Large intestine (tissue), 12 donors: ENCODE data around the gene KRTAP13-1. TPM values are rescaled to one million over a fixed set of nuclear protein-coding genes. Genes with fewer than 3 reads are reported as not detected.

Experiments used
- DNase-seq, 2 donors: peaks; one replicate each; pipeline versions ENCODE4 v3.0.0 to v3.0.0-alpha.2; 2013
- H3K27ac ChIP-seq: one replicate; pipeline ENCODE4 v1.5.1; 2013; ENCODE audit warnings: low read length
- H3K27me3 ChIP-seq: 2 replicates; pipeline ENCODE4 v1.6.1; 2013; ENCODE audit warnings: low read length; ENCODE audit not compliant: control insufficient read depth, insufficient read depth
- H3K36me3 ChIP-seq: 2 replicates; pipeline ENCODE4 v1.6.1; 2013; ENCODE audit warnings: low read length; ENCODE audit not compliant: control insufficient read depth, insufficient read depth
- H3K4me1 ChIP-seq: one replicate; pipeline ENCODE4 v1.6.1; 2013; ENCODE audit warnings: low read length; ENCODE audit not compliant: control insufficient read depth, insufficient read depth
- H3K4me3 ChIP-seq: one replicate; pipeline ENCODE4 v1.5.1; 2013; ENCODE audit warnings: low read length
- H3K9me3 ChIP-seq: one replicate; pipeline ENCODE4 v1.6.1; 2013; ENCODE audit warnings: mild to moderate bottlenecking, low read depth, low read length, moderate library complexity; ENCODE audit not compliant: control insufficient read depth
- WGBS: methylation state at CpG from one replicate; pipeline ENCODE4 v1.1.5; 2013; ENCODE audit warnings: low lambda C conversion rate; ENCODE audit not compliant: insufficient coverage; 5-methylcytosine and 5-hydroxymethylcytosine counted together
- long read RNA-seq, 11 donors: transcript quantifications; one replicate each; lab custom pipeline, GENCODE V29; 2026
- polyA plus RNA-seq: library from polyadenylated mRNA; unstranded; fragments of 120-200 nt; gene quantifications from one replicate; pipeline ENCODE4 v1.2.1, GENCODE V29; 2013

Gene KRTAP13-1, protein sequence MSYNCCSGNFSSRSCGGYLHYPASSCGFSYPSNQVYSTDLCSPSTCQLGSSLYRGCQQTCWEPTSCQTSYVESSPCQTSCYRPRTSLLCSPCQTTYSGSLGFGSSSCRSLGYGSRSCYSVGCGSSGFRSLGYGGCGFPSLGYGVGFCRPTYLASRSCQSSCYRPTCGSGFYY
- polyA plus RNA-seq, result not detected
- long read RNA-seq, donor 1, result 0 reads
- long read RNA-seq, donor 2, result 0 reads
- long read RNA-seq, donor 3, result 0 reads
- long read RNA-seq, donor 4, result 0 reads
- long read RNA-seq, donor 5, result 0 reads
- long read RNA-seq, donor 6, result 0 reads
- long read RNA-seq, donor 7, result 0 reads
- long read RNA-seq, donor 8, result 0 reads
- long read RNA-seq, donor 9, result 0 reads
- long read RNA-seq, donor 10, result 0 reads
- long read RNA-seq, donor 11, result 0 reads

DNA sequence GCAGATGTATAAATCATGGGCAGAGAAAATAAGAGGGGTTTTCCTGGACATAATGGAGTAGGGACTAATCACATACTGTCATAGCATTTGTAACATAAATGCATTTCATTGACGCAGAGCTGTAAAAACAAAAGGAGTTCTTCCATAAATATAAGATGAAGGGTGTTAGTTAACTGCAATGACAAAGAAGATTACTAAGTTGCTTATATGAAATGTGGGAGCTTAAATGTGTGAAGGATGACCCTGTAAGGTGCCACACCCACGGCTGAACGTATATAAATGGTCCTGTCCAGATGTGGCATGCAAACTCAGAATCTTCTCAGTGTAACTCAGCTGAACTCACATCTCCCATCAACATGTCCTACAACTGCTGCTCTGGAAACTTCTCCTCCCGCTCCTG, at the start of gene KRTAP13-1:
Gene KRTAP13-1, plus strand, starts transcription at position 301 of the 400 bp plus-strand sequence. Its CDS starts 56 bp downstream, at position 357.
- Histone ChIP-seq H3K36me3 (no peaks in the 10 kb centered on the region), H3K27me3 (no peaks in the 10 kb centered on the region), H3K4me3 (no peak within 1 kb of the TSS), H3K9me3 (no peaks in the 10 kb centered on the region), H3K4me1 (no peaks in the 10 kb centered on the region), H3K27ac (no peak within 1 kb of the TSS)
- 86% methylated on average over 1 of the region's 4 CpGs for WGBS
- no peak for DNase-seq

DNA sequence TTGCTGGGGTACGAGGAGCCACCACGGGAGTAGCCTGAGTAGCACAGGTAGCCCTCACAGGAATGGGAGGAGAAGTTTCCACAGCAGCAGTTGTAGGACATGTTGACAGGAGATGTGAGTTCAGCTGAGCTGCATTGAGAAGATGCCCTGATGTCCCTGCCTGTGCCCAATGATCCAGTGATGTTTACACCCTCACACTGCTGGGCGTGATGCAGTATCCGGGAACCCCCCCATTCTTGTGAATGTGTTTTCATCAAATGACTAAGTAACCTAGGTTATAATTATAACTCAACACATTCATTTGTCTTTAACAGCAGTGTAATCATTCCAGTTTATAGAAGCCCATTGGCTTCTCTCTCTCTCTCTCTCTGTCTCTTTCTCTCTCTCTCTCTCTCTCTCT, 47.3 kb upstream of the KRTAP13-1 start, which contains the start of gene KRTAP23-1:
Gene KRTAP23-1, minus strand, starts transcription at position 101 of the 400 bp plus-strand sequence. Its CDS starts 0 bp downstream, at position 101.
- no peak for DNase-seq
- Histone ChIP-seq H3K27me3 (no peaks in the 10 kb centered on the region), H3K9me3 (no peaks in the 10 kb centered on the region), H3K27ac (no peak within 1 kb of the TSS), H3K36me3 (no peaks in the 10 kb centered on the region), H3K4me1 (no peaks in the 10 kb centered on the region), H3K4me3 (no peak within 1 kb of the TSS)
- WGBS, result no CpG with 5 or more reads among the region's 4 CpGs

DNA sequence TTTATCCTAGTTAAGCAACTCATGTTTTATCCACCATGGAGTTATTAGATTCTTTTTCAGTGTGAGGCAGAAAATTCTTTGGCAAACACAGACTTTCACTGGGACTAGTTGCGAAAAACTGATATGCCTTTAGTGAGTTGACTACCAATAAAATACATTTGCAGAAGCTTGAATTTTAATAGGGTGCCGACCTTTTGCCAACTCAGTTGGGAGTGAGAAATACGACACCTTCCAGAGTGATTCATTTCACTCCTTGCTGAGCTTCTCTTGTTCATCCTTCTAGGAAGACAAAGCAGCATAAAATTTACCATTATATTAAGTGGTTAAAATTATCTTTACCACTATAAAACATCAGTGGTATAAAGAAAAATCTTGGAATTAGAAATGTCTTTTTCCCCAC, 46.3 kb upstream of the KRTAP13-1 start:
- H3K27me3 ChIP-seq, result no peaks in the 10 kb centered on the region
- no peaks in the 10 kb centered on the region for H3K9me3 ChIP-seq
- no peaks in the 10 kb centered on the region for H3K36me3 ChIP-seq
- WGBS, result no CpG with 5 or more reads among the region's 3 CpGs
- H3K4me3 ChIP-seq, result no peak overlapping the region
- H3K4me1 ChIP-seq, result no peaks in the 10 kb centered on the region
- DNase-seq, result no peak
- no peak overlapping the region for H3K27ac ChIP-seq

DNA sequence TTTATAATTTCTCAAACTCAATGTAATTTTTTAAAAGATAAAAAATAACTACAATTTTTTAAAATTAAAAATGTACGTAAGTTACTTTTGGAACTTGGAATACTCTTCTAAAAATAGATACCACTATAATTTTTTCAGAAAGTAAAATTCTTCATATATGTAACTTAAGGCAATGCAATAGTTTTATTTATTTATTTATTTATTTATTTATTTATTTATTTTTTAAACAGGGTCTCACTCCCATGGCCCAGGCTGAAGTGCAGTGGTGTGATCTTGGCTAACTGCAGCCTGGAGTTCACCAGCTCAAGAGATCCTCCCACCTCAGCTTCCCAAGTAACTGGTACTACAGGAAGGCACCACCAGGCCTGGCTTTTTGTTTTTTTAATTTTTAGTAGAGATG, 44.3 kb upstream of the KRTAP13-1 start:
- Histone ChIP-seq H3K4me3 (no peak overlapping the region), H3K27ac (no peak overlapping the region), H3K4me1 (no peaks in the 10 kb centered on the region), H3K9me3 (no peaks in the 10 kb centered on the region), H3K36me3 (no peaks in the 10 kb centered on the region), H3K27me3 (no peaks in the 10 kb centered on the region)
- no peak for DNase-seq
- WGBS, result 100% methylated on average over 1 of the region's 1 CpG

DNA sequence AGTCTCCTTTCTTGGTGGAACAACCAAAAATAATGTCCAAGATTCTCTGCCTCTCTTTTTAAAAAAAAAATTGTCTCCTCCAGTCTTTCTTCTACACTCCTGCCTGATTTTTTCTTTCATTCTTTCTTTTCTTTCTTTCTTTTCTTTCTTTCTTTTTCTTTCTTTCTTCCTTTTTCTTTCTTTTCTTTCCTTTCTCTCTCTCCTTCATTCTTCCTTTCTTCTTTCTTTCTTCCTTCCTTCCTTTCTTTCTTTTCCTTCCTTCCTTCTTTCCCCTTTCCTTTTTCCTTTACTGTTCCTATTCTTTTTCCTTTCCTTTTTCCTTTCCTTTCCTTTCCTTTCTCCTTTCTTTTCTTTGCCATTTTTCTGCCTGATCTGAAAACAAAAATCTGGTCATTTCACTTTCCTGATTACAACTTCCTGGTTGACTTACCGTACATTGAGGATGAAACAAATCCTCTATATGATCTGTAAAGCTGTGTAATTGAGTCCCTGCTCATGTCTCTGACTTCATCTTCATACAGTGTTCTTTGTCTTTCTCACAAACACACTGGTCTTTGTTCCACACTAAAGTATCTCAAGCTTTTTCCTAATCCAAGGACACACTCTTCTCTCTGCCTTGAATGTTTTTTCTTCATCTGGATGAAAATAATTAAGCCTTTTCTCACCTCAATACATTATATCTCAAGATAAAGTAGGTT, 41.4 kb upstream of the KRTAP13-1 start:
- H3K27ac ChIP-seq, result no peak overlapping the region
- no peaks in the 10 kb centered on the region for H3K36me3 ChIP-seq
- no peaks in the 10 kb centered on the region for H3K27me3 ChIP-seq
- H3K9me3 ChIP-seq, result no peaks in the 10 kb centered on the region
- WGBS, result no CpG with 5 or more reads among the region's 1 CpG
- no peak overlapping the region for H3K4me3 ChIP-seq
- no peaks in the 10 kb centered on the region for H3K4me1 ChIP-seq
- no peak for DNase-seq

DNA sequence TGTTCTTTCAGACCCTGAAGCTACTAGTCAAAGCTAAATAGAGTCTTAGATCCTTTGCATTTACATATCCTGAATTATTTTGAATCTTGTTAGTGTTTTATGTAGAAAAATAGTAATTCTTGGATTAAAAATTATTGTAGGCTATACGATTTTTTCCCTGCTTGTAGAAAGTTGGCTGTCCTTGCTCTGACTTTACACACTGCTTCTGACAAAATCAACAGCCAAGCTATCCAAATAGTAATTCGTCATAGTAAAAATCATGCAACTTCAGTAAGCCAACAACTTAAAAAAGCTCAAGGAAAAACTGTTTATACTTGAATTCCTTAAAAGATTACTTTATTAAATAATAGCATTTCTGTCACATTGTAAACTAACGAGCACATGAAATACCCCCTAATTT, 39.9 kb upstream of the KRTAP13-1 start:
- no peak for DNase-seq
- H3K4me1 ChIP-seq, result no peaks in the 10 kb centered on the region
- H3K27ac ChIP-seq, result no peak overlapping the region
- H3K27me3 ChIP-seq, result no peaks in the 10 kb centered on the region
- H3K36me3 ChIP-seq, result no peaks in the 10 kb centered on the region
- WGBS, result 60% methylated on average over 2 of the region's 3 CpGs
- H3K9me3 ChIP-seq, result no peaks in the 10 kb centered on the region
- no peak overlapping the region for H3K4me3 ChIP-seq

DNA sequence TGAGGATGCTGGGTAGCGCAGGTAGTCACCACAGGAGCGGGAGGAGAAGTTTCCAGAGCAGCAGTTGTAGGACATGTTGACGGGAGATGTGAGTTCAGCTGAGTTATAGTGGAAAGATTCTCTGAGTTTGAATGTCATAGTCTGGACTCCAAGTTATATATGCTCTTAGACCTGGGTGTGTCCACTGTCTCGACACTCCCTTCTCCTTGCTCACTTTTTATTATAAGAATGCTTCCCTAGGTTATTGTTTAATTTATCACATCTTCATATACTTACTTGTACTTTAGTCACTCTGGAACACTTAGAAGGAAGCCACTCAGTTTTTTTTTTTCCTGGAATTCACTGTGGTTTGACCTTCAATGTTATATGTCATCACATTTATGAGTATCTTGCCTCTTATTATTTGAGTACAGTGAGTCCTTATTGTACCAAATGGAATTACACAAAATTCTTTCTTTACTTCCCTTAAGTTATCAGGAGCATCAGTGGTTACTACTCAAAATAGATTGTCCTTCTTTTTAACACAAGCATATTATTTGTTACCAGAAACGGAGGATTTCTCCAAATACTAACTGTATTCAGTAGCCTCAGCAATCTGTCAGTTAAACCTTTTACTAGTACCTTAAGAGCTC, 23.6 kb upstream of the KRTAP13-1 start, which contains the start of gene KRTAP13-2:
Gene KRTAP13-2, minus strand, starts transcription at position 133 of the 632 bp plus-strand sequence. Its CDS starts 58 bp downstream, at position 75.
- no peaks in the 10 kb centered on the region for H3K9me3 ChIP-seq
- no peak for DNase-seq
- H3K27ac ChIP-seq, result peak within 1 kb of the TSS; percentile 57
- no peaks in the 10 kb centered on the region for H3K27me3 ChIP-seq
- no peaks in the 10 kb centered on the region for H3K4me1 ChIP-seq
- WGBS, result 65% methylated on average over 3 of the region's 5 CpGs
- H3K4me3 ChIP-seq, result no peak within 1 kb of the TSS
- H3K36me3 ChIP-seq, result no peaks in the 10 kb centered on the region

DNA sequence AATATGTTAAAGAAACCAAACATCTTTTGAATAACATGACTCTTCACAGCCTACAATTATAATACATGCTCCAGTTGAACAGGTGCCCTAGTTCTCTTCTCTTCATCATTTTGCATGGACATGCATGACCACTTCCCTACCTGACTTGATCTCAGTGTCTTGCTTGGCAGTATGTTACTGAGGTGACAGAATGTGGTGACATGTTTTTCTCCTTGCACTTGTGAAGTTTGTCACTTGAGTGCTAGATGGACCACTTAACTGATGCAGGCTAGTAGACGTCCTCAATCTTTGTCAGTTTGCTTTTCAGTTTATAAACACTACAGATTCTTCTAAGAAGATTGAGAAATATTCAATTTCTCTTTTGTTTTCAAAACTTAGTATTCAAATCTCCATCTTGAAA, 13.6 kb upstream of the KRTAP13-1 start:
- Histone ChIP-seq H3K9me3 (no peaks in the 10 kb centered on the region), H3K36me3 (no peaks in the 10 kb centered on the region), H3K4me3 (no peak overlapping the region), H3K27ac (no peak overlapping the region), H3K27me3 (no peaks in the 10 kb centered on the region), H3K4me1 (no peaks in the 10 kb centered on the region)
- WGBS, result no CpG with 5 or more reads among the region's 1 CpG
- DNase-seq, result no peak

DNA sequence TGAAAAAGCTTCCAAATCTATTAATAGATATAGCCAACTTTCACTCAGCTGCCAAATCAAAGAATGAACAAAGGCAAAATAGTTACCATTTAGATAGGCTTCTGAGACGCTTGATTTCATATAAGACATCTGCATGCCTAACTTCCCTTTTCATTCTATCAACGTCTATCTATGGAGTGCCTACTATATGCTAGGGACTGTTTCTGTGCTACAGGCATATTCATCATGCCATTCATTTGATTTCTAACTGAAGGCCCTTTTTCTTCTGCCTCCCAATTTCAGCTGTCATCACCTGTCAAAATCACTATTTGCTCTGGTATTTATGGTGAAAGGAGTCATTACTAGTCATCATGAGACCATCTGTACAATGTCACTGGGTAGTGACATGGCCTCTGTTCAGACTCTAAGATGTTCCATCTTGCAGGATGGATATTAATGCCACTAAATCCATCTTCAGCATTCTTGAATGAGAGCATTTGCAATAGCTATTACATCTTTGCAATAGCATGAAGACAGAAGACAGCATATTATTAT, 4.3 kb upstream of the KRTAP13-1 start:
- H3K9me3 ChIP-seq, result peaks cover 3% of the 10 kb centered on the region
- H3K4me3 ChIP-seq, result no peak overlapping the region
- WGBS, result no CpG with 5 or more reads among the region's 2 CpGs

More for the DNA sequence above, 4.3 kb upstream of the KRTAP13-1 start:
- DNase-seq, result no peak
- Histone ChIP-seq H3K27me3 (no peaks in the 10 kb centered on the region), H3K4me1 (no peaks in the 10 kb centered on the region), H3K36me3 (no peaks in the 10 kb centered on the region), H3K27ac (no peak overlapping the region)
